Stimulated activated CD8-positive, alpha-beta memory T cell treated with anti-CD3 and anti-CD28 coated beads, Interleukin-7, amount 100 ng/mL, for 24 hours (primary cell): ENCODE measurements around the gene CLEC16A.
"Not testable (repeated sequence)": the region's sequence is repeated elsewhere in the genome, so short reads cannot be mapped to it uniquely, and the experiment has no call there.

Experiments used
- DNase-seq: peaks from one replicate; pipeline ENCODE4 v3.0.0-alpha.2; 2020; ENCODE audit warnings: low read depth

The CLEC16A gene

GRCh38 chr16:11202260-11203091 is 258.1 kb downstream of the CLEC16A start:
- DNase-seq: no peak

GRCh38 chr16:11203111-11203623 is 258.8 kb downstream of the CLEC16A start:
- DNase-seq: no peak

GRCh38 chr16:11204513-11205047 is 260.2 kb downstream of the CLEC16A start:
- no peak for DNase-seq

DNA sequence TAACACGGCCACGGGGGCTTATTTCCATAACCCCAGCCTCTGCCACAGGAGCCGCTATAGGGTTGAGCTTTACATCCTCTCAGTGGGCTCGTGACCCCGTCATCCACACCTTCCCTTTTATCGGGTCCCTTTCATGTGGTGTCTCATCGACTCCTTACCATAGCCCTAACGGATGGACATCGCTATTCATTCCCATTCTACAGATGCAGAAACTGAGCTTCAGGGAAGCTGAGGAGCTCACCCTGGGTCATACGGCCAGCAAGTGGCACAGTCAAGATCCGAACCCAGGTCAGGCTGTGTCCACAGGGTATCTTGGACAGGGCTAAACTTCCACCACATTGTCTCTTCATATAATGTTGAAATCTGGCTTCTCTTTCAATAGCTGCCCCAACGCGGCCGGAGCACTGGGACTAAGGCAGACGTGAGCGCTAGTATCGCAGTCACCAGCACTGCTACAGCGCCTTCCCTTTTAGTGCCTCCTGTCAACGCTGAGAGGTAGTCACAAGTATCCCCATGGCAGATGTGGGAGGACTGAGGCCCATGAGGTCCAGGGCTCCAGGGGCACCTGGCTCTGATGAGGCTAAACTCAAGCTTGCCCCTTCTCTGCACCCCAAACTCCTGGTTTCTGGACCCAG is 260.8 kb downstream of the CLEC16A start:
- DNase-seq: no peak

GRCh38 chr16:11205754-11206581 is 261.6 kb downstream of the CLEC16A start:
- DNase-seq: no peak

GRCh38 chr16:11207646-11208045 is 263.3 kb downstream of the CLEC16A start:
- no peak for DNase-seq

- DNase-seq: no peak
Observed at GRCh38 chr16:11208916-11209665, 264.7 kb downstream of the CLEC16A start.

- DNase-seq: no peak
Observed at GRCh38 chr16:11210260-11210659, 265.9 kb downstream of the CLEC16A start.

DNA sequence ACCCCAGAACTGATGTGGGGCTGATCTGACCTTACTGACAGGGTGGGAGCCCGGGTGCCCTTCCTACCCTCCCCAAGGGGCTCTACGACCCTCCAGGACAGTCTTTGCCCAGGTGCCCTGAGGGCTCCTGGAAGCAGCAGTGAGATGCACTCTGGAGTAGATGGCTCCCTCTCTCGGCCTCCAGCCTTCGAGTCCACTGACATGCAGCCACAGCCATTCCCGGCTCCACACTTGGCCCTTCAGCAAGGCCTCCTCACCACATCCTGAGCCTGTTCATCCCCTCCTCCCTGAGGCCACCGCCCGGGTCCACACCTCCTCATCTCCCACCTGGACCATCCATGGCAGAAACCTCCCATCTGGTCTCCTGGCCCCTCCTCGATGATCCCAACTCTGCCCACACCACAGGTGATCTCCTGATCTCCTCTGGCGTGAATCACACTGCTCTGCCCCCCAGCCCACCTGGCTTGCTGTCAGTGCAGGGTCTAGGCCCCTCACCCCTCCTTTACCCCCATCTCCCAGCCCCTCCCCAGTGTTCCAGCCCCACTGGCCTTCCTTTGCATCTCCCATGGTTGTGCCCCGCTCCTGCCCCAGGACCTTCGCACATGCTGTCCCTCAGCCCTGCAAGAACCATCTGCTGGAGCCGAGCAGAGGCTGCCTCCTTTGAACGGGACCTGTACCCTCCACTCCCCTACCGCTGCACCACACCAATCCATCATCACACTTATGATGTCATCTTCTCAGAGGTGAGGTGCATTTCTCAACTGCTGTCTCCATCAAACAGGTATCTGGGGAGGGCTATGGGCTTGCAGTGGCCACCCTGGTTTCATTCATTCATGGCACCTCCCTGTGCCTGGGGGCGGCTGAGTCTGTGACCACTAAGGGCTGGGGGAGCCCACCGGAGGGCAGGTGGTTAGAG is 267.0 kb downstream of the CLEC16A start:
- no peak for DNase-seq

DNA sequence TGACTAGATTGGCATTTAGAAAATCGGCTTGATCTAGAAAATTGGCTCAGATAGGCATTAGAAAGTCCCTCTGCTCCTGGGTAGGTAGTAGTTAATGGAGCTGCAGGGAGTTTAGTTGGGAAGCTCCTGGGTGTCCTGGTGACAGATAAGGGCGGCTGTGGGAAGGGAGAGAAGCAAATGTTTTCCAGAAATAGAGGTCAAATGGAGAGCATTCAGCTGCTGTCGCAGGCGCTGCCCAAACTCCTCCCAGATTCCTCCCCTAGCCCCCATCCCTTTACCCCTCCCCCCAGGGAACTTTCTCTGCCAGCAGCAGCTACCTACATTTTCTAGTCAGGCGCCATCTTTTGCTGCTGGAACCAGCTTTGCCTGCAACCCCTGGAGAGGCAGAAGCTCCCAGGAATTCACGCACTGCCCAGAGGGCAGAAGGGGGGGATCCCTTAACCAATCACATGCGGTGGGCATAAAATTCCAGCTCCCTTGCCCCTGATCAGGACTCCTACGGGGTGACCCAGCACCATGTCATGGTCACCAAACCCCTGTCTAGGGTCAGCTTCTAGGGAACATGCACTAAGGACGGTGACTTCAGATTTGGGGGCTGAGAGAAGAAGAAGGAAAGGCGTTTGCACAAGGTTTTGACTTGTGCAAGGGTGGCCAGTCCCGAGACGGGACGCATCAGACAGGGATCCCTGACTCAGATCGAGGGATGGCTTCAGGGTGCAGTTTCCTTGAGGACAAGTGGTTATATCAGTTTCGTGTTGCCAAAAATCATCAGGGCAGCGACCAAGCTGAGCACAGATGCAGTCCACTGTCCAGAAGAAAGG is 267.8 kb downstream of the CLEC16A start:
- DNase-seq: no peak

- no peak for DNase-seq
Observed at GRCh38 chr16:11212798-11213196, 268.4 kb downstream of the CLEC16A start.

DNA sequence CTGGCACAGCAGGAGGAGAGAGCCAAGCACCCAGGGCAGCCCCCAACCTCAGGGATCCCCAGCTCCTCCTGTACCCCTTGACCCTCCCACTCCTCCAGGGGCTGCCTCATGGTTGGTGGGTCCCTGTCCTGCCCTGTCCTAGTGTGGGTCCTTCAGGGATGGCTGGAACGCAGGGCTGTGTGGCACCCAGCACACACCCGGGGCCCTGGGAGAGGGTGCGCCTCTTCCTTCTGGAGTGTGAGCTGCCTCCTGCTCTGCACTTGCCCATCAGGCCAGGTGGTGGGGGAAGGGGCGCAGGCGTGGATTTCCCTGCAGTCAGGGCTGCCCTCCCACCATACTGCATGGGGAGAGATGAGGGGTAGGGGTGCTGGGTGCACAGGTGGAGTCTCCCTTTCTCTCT is 269.0 kb downstream of the CLEC16A start:
- DNase-seq: no peak

DNA sequence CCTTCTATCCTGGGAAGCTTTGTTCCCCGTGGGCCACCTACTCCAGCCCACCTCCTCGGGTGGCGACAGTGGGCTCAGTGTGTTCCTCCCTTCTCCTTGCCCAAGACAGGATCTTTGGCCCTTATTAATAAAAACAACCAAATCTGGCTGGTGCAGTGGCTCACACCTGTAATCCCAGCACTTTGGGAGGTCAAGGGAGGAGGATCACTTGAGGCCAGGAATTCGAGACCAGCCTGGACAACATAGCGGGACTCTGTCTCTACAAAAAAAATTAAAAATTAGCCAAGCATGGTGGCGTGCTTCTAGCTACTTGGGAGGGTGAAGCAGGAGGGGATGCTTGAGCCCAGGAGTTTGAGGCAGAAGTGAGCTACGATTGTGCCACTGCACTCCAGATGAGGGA is 269.4 kb downstream of the CLEC16A start:
- no peak for DNase-seq

GRCh38 chr16:11215935-11216556 is 271.7 kb downstream of the CLEC16A start:
- DNase-seq: no peak

DNA sequence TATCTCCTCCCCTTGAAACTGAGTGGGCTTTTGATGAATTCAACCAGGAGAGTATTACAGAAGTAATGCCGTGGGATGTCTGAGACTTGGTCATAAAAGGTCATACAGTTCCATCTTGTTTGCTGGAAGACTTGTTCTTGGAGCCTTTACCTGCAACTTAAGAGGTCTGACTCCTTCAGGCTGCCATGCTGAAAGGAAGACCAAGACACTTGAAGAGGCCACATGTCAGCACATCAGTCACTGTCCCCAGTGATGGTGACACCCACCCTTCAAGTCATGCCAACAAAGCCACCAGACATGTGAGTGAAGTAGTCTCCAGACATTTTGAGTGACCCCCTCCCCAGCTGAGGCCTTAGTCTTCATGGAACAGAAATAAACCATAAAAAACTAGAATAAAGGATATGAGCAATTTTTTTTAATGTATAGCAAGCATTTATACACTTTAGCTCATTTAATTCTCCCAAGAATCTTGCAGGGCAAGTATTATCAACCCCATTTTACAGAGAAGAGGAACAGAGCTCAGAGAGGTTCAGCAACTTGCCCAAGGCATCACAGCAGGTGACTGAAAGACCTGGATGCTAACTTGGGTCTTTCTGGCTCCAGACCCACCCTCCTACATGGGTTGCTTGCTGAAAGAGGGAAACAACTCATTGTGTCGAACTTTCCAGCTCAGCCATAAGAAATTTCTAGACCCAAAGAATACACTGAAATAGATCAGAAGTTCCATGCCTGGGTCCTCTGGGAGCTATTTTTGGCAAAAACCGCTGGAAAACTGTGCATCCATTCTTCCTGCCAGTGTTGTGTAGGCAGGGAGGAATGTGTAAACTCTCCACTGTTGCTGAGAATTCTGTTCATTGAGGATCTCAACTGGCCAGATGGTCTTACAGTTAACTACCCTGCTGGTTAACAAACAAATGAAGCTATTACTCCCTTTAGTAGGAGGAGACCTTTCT is 273.6 kb downstream of the CLEC16A start:
- DNase-seq: no peak

DNA sequence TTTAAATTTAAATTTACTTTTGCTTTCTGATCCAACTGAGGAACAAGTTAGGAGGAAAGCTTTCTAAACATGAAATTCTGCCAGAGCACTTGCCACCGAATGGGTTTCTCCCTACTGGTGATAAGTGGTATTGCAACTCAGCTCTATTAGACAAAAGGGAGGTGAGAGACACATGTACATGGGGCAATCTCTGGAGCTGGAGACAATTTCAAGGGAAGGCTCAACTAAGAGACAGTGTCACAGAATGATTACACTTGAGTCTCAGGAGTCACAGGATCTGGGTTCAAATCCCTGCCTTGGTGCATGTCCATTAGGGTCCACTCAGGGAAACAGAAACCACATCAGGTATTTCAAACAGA is 274.2 kb downstream of the CLEC16A start:
- no peak for DNase-seq

DNA sequence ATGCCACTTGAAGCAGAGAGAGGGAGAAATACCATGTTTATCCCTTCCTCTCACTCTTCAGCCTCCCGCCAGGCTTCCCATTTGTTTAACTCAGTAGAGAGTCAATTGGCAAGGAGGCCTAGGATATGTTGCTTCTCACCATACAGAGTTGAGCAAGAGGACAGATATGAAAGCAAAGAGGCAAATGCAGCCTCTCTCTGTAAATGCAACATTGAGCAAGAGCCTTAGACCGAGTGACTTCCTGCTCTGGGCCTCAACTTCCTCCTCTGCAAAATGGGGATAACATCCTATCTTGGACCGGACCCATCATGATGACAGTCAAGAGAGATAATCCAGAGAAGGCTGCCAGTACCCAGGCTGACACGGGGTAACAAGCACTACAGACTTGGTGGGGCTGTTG is 274.8 kb downstream of the CLEC16A start:
- no peak for DNase-seq

GRCh38 chr16:11220507-11220906 is 276.1 kb downstream of the CLEC16A start:
- not testable (repeated sequence) for DNase-seq
